Activated CD8-positive, alpha-beta memory T cell treated with anti-CD3 and anti-CD28 coated beads, Interleukin-2, amount 50 U/mL, for 4 hours (primary cell): ENCODE data around the gene OOSP2.

Source experiments
- DNase-seq: peaks from one replicate; pipeline ENCODE4 v3.0.0-alpha.2; 2020

The OOSP2 gene

GRCh38 chr11:60080535-60080934 is 40.3 kb downstream of the OOSP2 start:
- no peak for DNase-seq

DNA sequence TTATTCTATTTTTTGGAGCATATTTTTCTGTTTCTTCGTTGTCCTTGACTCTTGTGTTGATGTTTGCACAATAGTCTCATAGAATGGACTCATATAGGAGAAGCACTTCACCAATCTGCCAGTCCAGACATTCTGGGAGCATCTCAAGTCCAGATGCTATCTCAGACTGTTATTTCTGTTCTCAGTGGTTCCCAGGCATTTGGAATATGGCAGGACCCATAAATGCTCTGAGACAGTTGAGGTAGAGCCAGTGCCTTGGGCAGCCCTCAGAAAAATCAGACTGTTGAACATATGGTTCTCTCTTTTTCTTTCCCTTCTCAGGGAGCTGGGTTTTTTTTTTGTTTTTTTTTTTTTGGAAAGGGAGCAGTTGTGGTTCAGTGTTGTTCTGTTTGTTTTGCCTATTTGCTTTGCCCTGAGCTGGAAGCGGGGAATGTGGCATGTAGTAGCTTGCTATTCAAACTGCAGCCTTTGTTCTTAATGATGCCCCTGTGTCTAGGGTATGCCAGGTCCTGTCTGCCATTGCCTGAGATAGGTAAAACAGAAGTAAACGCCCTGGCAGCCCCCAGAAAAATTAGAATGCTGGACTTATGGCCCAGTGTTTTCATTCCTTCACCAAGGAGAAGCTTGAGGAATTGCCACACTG is 44.5 kb downstream of the OOSP2 start:
- DNase-seq: no peak

DNA sequence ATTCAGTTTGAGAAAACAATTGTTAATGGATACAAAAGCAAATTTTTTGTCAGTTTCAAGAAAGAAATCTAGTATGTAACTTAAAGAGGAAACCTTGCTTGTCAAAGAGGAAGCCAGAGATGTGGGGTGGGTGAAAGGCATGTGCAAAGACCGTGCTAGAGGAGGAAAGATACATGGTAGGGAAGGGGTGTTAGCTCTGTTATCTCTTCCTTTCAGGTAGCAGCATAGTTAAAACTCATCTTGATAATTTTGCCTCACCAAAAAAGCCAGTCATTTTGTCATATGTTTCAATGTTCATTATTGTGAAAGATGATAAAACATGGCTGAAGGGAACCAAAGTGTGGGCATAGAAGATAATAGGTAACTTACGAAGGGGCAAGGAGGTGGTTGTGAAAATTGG is 45.7 kb downstream of the OOSP2 start:
- no peak for DNase-seq

DNA sequence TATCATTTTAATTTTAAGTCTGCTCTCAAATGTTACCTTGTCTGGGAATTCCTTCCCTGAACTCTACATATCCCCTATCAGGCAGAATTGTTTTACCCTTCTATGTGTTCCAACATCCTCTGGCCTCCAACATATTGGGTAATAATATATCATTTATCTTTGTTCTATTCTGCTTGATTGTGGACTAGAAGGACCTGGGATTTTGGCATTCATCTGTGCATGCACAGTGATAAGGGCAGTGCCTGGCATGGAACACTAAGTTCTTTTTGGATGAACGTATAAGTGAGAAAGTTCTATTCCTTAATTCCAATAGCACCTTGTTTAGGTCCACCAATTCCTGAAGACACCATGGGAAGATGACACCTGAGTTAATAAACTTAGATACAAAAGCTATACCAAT is 47.0 kb downstream of the OOSP2 start:
- DNase-seq: no peak

DNA sequence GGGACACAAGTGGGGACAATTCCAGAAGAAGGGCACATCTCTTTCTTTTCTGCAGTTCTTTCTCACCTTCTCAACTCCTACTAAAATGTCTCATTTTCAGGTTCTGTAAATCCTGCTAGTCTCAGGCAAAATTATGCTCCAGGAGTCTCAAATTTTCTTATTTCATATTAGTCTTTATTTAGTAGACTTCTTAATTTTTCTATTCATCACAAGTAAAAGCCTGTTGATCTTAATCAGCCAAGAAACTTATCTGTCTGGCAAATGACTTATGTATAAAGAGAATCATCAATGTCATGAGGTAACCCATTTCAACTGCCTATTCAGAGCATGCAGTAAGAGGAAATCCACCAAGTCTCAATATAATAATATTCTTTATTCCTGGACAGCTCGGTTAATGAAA is 48.2 kb downstream of the OOSP2 start, which contains the start of gene MS4A2:
Gene MS4A2, plus strand, starts transcription at position 301 of the 400 bp plus-strand sequence. CDS start 102 bp downstream, outside the sequence.
- no peak for DNase-seq

- no peak for DNase-seq
Measured at GRCh38 chr11:60095477-60096120, 55.4 kb downstream of the OOSP2 start.

DNA sequence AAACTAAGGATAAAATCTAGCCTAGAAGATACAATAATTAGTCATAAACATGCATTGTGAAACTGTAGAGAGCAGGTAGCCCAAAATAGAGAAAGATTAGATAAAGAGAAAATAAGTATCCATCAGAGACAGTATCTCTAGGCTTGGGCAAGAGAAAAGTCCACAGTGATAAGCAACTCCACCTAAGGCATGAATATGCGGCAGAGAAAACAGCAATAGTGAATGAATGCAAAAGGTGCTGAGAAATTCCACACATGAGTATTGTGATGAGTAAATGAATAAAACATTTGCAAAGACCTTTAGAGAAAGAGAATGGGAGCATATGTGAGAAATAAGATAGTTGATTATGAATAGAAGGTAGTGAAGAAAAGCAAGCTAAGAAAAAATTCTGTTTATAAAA is 57.0 kb downstream of the OOSP2 start:
- no peak for DNase-seq
